GM12874 (cell line): Measurements from ENCODE around the gene PTPRN2.

ENCODE experiments used
- TF ChIP-seq, protein P1 (sequence below): IDR thresholded peaks from 2 replicates; pipeline ENCODE4 v1.5.1; 2011; ENCODE audit warnings: low read depth, mild to moderate bottlenecking, control low read depth, low read length, moderate library complexity; ENCODE audit not compliant: insufficient read depth

PTPRN2 gene

GRCh38 chr7:158277219-158278141 is 310.1 kb downstream of the PTPRN2 start:
- TF ChIP-seq, protein P1, sequence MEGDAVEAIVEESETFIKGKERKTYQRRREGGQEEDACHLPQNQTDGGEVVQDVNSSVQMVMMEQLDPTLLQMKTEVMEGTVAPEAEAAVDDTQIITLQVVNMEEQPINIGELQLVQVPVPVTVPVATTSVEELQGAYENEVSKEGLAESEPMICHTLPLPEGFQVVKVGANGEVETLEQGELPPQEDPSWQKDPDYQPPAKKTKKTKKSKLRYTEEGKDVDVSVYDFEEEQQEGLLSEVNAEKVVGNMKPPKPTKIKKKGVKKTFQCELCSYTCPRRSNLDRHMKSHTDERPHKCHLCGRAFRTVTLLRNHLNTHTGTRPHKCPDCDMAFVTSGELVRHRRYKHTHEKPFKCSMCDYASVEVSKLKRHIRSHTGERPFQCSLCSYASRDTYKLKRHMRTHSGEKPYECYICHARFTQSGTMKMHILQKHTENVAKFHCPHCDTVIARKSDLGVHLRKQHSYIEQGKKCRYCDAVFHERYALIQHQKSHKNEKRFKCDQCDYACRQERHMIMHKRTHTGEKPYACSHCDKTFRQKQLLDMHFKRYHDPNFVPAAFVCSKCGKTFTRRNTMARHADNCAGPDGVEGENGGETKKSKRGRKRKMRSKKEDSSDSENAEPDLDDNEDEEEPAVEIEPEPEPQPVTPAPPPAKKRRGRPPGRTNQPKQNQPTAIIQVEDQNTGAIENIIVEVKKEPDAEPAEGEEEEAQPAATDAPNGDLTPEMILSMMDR = no peak

DNA sequence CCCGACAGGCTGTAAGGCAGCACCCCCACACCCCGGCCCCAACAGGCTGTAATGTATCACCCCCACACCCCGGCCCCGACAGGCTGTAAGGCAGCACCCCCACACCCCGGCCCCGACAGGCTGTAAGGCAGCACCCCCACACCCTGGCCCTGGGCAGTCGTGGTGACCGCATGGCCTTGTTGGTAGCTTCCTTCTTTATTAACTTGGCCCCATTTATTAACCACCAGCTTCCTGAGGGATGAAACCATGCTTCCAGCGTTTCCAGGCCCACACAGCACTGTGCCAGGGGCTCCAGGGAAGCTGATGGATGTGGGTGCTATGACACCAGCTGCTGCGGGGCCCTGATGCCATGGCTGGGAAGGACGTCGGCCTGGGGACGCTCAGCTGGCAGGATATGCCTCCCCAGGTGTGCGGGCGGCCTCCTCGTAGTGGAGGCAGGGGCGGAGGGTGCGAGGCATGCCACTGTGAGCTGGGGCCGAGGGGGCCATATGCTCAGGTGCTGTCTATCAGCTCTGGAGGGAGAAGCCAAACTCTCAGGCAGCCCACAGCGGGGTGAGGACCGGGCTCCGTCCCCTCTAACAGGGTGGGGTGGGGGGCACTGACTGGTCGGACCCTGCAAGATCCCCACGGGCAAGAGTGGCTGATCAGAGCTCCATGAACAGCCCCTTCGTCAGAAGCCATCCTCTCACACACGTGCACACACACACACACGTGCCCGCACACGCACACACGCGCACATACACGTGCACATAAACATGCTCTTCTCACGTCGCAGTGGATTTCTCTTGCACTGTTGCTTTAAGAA is 311.0 kb downstream of the PTPRN2 start:
- TF ChIP-seq, protein P1 = no peak

DNA sequence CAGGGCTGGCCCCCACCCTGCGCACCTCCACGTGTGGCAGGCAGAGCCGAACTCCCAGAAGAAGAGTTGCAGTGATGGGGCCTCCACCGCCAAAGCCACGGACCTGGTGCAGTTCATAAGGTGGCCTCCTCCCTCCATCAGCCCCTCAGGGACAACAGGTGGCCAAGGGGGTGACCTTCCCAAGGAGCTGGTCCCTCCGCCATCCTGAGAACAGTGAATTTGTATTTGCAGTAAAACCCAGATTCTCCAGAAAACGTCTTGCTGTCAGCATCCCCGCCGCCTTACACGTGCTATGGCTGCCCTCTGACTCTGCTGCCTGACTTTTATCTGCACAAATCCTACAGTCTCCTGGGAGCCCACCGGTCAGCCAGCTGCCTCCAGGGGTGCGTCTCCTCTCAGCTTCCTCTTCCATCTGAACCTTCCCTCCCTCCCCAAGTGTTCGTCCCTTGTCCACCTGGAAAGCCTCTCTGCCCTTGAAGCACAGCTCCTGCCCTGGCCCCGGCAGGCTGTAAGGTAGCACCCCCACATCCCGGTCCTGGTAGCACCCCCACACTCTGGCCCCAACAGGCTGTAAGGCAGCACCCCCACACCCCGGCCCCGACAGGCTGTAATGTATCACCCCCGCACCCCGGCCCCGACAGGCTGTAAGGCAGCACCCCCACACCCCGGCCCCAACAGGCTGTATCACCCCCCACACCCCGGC is 311.8 kb downstream of the PTPRN2 start:
- TF ChIP-seq, protein P1 = no peak

GRCh38 chr7:158274996-158275395 is 312.6 kb downstream of the PTPRN2 start:
- TF ChIP-seq, protein P1 = no peak

GRCh38 chr7:158274404-158274811 is 313.2 kb downstream of the PTPRN2 start:
- TF ChIP-seq, protein P1 = no peak

DNA sequence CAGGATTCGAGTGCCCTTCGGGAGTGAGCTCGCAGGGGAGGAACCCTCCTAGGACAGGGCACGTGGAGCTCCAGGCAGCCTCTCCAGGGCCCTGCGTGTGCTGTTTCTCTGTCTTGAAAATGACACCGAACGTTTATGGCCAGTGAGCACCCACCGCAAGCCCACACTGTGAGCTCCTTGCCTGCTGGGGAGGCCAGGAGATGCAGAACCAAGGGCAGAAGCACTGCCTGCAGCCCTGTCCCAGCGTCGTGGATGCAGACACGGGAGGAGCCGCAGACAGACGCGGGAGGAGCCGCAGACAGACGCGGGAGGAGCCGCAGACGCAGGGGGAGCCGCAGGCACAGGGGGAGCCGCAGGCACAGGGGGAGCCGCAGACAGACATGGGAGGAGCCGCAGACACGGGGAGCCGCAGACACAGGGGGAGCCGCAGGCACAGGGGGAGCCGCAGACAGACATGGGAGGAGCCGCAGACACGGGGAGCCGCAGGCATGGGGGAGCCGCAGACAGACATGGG is 314.4 kb downstream of the PTPRN2 start:
- TF ChIP-seq, protein P1 = no peak

DNA sequence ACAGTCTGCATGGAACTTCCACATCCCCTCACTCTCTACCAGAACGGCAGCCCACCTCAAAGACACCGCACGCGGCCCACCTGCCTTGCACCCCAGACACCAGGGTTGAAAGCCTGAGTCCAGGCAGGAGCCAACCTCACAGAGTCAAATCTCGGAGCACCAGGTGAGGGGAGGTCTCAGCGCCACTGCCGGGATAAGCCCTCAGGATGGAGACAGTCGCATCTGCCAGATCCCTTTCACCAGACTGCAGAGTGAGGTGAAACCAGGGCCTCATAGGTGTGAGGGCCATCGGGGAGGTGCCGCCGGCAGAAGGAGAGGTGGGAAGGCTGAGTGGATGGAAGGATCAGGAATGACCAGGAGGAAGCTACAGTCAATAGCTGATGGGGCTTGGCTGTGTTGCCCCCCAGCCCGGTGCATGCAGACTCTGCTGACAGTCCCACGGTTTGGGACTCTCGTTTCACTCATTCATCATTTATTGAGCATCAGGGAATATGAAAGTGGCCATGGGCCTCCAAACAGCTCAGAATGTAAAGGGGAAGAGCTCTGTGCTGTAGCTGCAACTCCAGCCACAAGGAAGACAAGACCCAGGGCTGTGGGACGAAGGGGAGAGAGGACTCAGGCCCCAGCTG is 315.0 kb downstream of the PTPRN2 start:
- TF ChIP-seq, protein P1 = no peak
